NCI-H146 treated with DMSO at 0.1 percent for 48 hours (cell line): ENCODE results near the gene MCAT.

ENCODE experiments used
- DNase-seq: peaks from one replicate; lab custom pipeline; 2025; ENCODE audit not compliant: unreplicated experiment; lab: John Stamatoyannopoulos, UW

The MCAT gene

GRCh38 chr22:43142880-43143562 is at the start of gene MCAT:
TSS of gene MCAT (minus strand) at chr22:43143398. CDS start at chr22:43143348, 50 bp downstream.
- DNase-seq, result peak; percentile 28

GRCh38 chr22:43191831-43192230 is 48.6 kb upstream of the MCAT start:
- DNase-seq, result no peak

GRCh38 chr22:43188829-43189545 is 45.8 kb upstream of the MCAT start:
- DNase-seq, result no peak

GRCh38 chr22:43187171-43188099 is 44.2 kb upstream of the MCAT start:
- DNase-seq, result peak; percentile 69

DNA sequence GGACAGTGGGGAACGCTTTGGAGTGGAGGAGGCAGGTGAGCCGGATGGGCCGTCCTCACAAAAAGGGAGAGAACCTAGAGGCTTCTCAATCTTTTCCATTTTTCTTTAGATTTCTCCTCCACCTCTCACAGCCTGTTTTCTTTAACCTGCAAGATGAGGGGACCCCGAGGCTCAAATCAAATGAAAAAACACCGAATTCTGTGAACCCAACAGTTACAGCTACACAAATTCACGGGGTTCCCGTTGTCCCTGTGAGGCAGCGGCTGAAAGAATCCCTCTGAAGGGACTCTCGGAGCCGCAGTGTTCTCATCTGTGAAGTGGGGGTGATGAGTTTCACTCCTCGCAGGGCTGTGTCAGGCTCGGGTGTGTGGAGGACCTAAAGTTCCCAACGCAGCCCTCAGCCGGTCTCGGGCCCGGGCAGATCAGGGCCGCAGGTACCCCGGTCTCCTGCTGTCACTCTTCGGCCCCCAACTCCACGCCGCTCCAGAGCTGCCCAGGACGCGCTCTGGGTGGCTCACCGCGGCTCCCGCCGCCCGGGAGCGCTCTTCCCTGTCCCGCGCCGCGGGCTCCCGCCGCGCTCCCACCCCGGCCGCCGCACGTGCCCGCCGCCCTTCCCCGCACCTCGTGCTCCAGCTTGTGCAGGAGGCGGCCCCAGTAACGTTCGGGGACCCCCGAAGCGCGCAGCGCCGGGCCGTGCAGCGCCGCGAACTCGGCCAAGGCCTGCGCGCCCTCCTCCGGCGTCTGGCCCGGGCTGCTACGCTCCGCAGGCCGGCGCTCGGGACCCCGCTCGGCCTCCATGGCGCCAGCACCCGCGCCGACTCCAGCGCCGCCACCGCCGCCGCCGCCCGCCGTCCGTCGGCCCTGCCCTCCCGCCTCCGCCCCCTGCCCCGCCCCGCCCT is 43.3 kb upstream of the MCAT start, which contains the start of gene TTLL12:
Gene TTLL12 (minus strand): TSS at position 863 of the 899 bp plus-strand sequence. CDS start 65 bp downstream, at position 798.
- DNase-seq, result no peak

DNA sequence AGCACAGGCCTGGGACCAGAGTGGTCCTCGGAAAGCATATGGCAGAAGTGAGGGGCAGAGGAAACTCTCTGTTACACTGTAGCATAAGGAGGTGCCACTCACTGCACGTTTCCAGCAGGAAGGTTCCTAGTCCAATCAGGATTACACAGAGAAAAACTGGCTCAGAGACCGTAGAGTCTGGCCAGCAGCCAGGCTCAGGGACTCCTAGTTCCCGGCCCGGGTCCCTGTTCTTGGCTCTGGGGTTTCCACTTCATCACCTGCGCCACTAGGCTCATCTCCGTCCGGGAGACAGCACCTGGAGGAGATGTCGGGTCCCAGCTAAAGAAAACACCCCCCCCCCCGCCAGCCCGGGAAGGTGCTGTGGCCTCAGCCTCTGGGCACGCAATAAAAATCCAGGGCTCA is 42.7 kb upstream of the MCAT start:
- DNase-seq, result no peak

GRCh38 chr22:43183496-43184277 is 40.5 kb upstream of the MCAT start:
- no peak for DNase-seq

GRCh38 chr22:43182726-43183125 is 39.5 kb upstream of the MCAT start:
- no peak for DNase-seq

DNA sequence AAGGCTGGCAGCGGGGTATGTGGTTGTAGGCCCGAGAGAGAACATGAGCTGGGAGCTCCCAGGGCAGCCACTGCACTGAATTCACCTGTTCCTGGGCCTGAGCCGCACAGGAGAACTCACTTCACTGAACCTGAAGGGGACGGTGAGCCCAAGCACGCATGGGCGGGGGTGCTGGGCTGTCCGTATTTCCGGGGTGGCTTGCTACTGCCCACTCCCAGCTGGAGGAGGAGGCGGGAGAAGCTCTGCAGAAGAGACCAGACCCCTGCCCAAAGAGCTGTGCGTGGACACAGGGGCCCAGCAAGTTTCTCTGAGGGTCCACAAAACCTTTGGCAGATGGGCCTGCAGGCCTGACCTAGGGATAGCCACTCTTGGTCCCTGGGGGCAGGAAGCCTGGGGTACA is 38.9 kb upstream of the MCAT start:
- DNase-seq, result no peak

- no peak for DNase-seq
Measured at GRCh38 chr22:43181321-43182076, 38.3 kb upstream of the MCAT start.

- no peak for DNase-seq
Measured at GRCh38 chr22:43180670-43181069, 37.5 kb upstream of the MCAT start.

GRCh38 chr22:43179911-43180195 is 36.7 kb upstream of the MCAT start:
- DNase-seq, result no peak

- no peak for DNase-seq
Measured at GRCh38 chr22:43179146-43179910, 36.1 kb upstream of the MCAT start.

GRCh38 chr22:43177479-43177878 is 34.3 kb upstream of the MCAT start:
- no peak for DNase-seq

DNA sequence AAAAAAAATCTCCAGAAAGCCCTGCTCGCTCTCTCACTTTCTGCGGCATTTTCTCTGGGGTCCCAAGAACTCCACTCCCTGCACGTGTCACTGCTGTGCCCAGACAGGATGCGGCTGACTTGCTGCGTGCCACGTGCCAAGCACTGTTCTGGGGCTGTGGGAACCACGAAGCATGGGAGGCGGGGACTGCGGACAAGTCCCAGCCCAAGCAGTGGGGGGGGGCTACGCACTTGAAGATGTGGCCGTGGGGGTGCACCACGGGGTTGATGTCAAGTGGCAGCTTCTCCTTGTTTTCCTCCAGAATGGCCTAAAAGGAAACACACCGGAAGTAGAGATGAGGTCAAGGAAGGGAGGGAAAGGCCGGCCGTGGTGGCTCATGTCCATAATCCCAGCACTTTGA is 32.9 kb upstream of the MCAT start:
- no peak for DNase-seq

DNA sequence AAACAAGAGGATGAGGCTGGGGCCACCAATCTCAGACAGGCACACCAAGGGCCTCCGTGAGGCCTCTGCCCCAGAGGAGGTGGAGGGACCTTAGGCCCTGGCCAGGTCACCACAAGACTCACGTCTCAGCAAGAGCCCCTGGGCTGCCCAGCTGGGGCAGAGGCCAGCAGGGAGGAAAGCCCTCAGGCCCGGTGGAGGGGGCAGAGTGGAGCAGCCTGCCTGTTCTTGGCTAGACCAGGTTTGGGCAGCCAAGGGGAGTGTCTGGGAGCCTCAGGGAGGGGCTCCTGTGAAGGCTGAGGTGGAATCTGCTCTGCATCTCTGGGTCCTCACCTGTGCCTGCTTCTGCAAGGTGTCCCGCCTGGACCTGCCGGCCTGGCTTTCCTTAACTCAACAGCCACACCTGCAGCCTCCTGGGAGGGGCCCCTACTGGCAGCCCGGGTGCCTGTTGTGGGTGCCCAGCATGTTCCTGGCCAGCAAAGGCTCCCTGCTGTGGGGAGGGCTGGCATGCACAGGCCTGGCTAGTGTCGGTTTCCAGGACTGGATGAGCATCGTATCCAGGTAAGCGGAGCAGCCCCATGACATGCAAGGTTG is 31.8 kb upstream of the MCAT start:
- no peak for DNase-seq

- no peak for DNase-seq
Measured at GRCh38 chr22:43173976-43174720, 30.9 kb upstream of the MCAT start.
